K562 (cell line): ENCODE data around the gene MITF. TPM values are rescaled to one million over a fixed set of nuclear protein-coding genes. Genes with fewer than 3 reads are reported as not detected.
A peak's percentile ranks its signal among the peaks of the same experiment; 100 is the strongest.
"Not testable (repeated sequence)": the region's sequence is repeated elsewhere in the genome, so short reads cannot be mapped to it uniquely, and the experiment has no call there.

ENCODE experiments used
- ATAC-seq: fragments of 200-7000 bp; cut with Tn5 transposase; 3 replicates; pipeline ENCODE4 v1.9.1; 2020; ENCODE audit warnings: moderate library complexity
- BruUV-seq: library from RNA; stranded (reverse); fragments of 400-500 nt; replicated peaks from 2 replicates; lab custom pipeline; 2021; lab: Mats Ljungman, UMichigan
- CTCF ChIA-PET: fragments of 300-600 bp; formaldehyde crosslinking; extraction: SDS; loops from one replicate; lab custom pipeline; 2021; ENCODE audit warnings: low intra/inter-chr PET ratio; lab: Yijun Ruan, JAX
- POLR2A ChIA-PET: fragments of 300-600, 350-650 bp; sonication (Branson Sonifier 250); formaldehyde crosslinking; extraction: SDS; loops from one replicate; lab custom pipeline; 2021; ENCODE audit warnings: antibody characterized with exemption, inconsistent platforms; lab: Yijun Ruan, JAX
- DNase-seq, 4 experiments: peaks; one replicate each; pipeline versions ENCODE4 v3.0.0 to v3.0.0-alpha.2; 2011 to 2018; ENCODE audit warnings: low spot score in 3 of 4, mixed read lengths in 3 of 4; ENCODE audit errors: extremely low read depth in 1 of 4
- FAIRE-seq: peaks from 2 replicates; lab custom pipeline; 2011; peaks lifted over from hg19 to GRCh38; lab: Jason Lieb, UNC
- H2AFZ ChIP-seq: 2 replicates; pipeline ENCODE4 v1.6.0; 2011; ENCODE audit warnings: low read depth, low read length, control low read depth, inconsistent platforms
- H3K27ac ChIP-seq: fragments of 200-600 bp; 3 replicates; pipeline ENCODE4 v1.8.0; 2011; ENCODE audit warnings: low read depth, mild to moderate bottlenecking, control low read depth, inconsistent platforms, low read length, moderate library complexity, mixed read lengths; ENCODE audit errors: extremely low read depth
- H3K27me3 ChIP-seq, 2 experiments: fragments of 300-600 bp in 1 of 2; 2 replicates in 1 of 2; 3 replicates in 1 of 2; pipeline versions ENCODE4 v1.6.0 to v1.8.0; 2011; ENCODE audit warnings: inconsistent platforms in 2 of 2, low read length in 2 of 2, mild to moderate bottlenecking in 1 of 2, mixed read lengths in 1 of 2, moderate library complexity in 1 of 2; ENCODE audit not compliant: control insufficient read depth in 2 of 2, insufficient read depth in 2 of 2
- H3K36me3 ChIP-seq: fragments of 300-600 bp; 3 replicates; pipeline ENCODE4 v1.8.0; 2011; ENCODE audit warnings: mild to moderate bottlenecking, low read length, inconsistent platforms; ENCODE audit not compliant: control insufficient read depth, insufficient read depth
- H3K4me1 ChIP-seq, 2 experiments: fragments of 200-600 bp in 1 of 2; replicated peaks in 1 of 2; 2 replicates in 1 of 2; 3 replicates in 1 of 2; pipeline versions ENCODE4 v1.5.1 to v1.8.0; 2011; ENCODE audit warnings: inconsistent platforms in 2 of 2, low read length in 2 of 2, mild to moderate bottlenecking in 1 of 2, mixed read lengths in 1 of 2, moderate library complexity in 1 of 2; ENCODE audit not compliant: control insufficient read depth in 2 of 2, insufficient read depth in 2 of 2
- H3K4me2 ChIP-seq: 2 replicates; pipeline ENCODE4 v1.6.1; 2011; ENCODE audit warnings: low read length, control low read depth, inconsistent platforms, mixed read lengths; ENCODE audit not compliant: insufficient read depth
- H3K4me3 ChIP-seq: fragments of 200-600 bp; sonication (generic), shearing (Covaris generic); 2 replicates; pipeline ENCODE4 v1.5.1; 2016; ENCODE audit warnings: control low read depth, inconsistent platforms
- H3K79me2 ChIP-seq: fragments of 200-600 bp; 3 replicates; pipeline ENCODE4 v1.8.0; 2011; ENCODE audit warnings: low read length, inconsistent platforms; ENCODE audit not compliant: control insufficient read depth, insufficient read depth
- H3K9ac ChIP-seq, 2 experiments: 2 replicates each; pipeline versions ENCODE4 v1.6.0 to v1.6.1; 2011; ENCODE audit warnings: low read depth in 2 of 2, low read length in 2 of 2, control low read depth in 1 of 2, inconsistent platforms in 1 of 2, mild to moderate bottlenecking in 1 of 2, mixed read lengths in 1 of 2; ENCODE audit not compliant: insufficient read depth in 1 of 2
- H3K9me1 ChIP-seq: one replicate; pipeline ENCODE4 v1.6.0; 2011; ENCODE audit warnings: inconsistent platforms, mild to moderate bottlenecking, low read length, moderate library complexity; ENCODE audit not compliant: control insufficient read depth, insufficient read depth
- H3K9me3 ChIP-seq: replicated peaks from 2 replicates; pipeline ENCODE4 v1.5.1; 2011; ENCODE audit warnings: low read depth, low read length, inconsistent platforms; ENCODE audit not compliant: control insufficient read depth, insufficient read depth
- H4K20me1 ChIP-seq: replicated peaks from 2 replicates; pipeline ENCODE4 v1.6.1; 2011; ENCODE audit warnings: low read length, inconsistent platforms, mixed read lengths; ENCODE audit not compliant: control insufficient read depth, insufficient read depth
- E2F6 ChIP-seq, 2 experiments: IDR thresholded peaks; 2 replicates each; pipeline ENCODE4 v1.6.1; 2011; ENCODE audit warnings: borderline replicate concordance in 1 of 2, control low read depth in 1 of 2, low read depth in 1 of 2, low read length in 1 of 2, mild to moderate bottlenecking in 1 of 2, mixed read lengths in 1 of 2, moderate library complexity in 1 of 2; ENCODE audit not compliant: insufficient read depth in 1 of 2, insufficient read length in 1 of 2, poor library complexity in 1 of 2, severe bottlenecking in 1 of 2; ENCODE audit errors: extremely low read depth in 1 of 2
- EGR1 ChIP-seq: fragments of 450-650 bp; conservative IDR thresholded peaks from 2 replicates; pipeline ENCODE4 v1.6.1; 2017; ENCODE audit warnings: mild to moderate bottlenecking
- EWSR1 ChIP-seq: fragments of 450-650 bp; IDR thresholded peaks from 2 replicates; pipeline ENCODE4 v1.6.1; 2018; ENCODE audit warnings: borderline replicate concordance, mild to moderate bottlenecking, low read depth, moderate library complexity; ENCODE audit not compliant: partially characterized antibody
- HDAC8 ChIP-seq: fragments of 450-650 bp; IDR thresholded peaks from 2 replicates; pipeline ENCODE4 v1.6.1; 2016; ENCODE audit warnings: mild to moderate bottlenecking, missing genetic modification characterization, moderate library complexity, missing compliant biosample characterization
- KHSRP ChIP-seq: fragments of 450-650 bp; IDR thresholded peaks from 2 replicates; pipeline ENCODE4 v1.6.1; 2017
- MAFF ChIP-seq: IDR thresholded peaks from 2 replicates; pipeline ENCODE4 v1.6.1; 2012; ENCODE audit warnings: low read length, improper control_type of control experiment
- MAZ ChIP-seq, 2 experiments: fragments of 450-650 bp in 1 of 2; sonication (generic) in 1 of 2; formaldehyde crosslinking; IDR thresholded peaks in 1 of 2; conservative IDR thresholded peaks in 1 of 2; 2 replicates each; pipeline versions ENCODE4 v1.4.0 to v1.5.0; 2020; ENCODE audit warnings: mild to moderate bottlenecking in 1 of 2, missing genetic modification reagents in 1 of 2
- NFXL1 ChIP-seq: fragments of 450-650 bp; formaldehyde crosslinking; IDR thresholded peaks from 2 replicates; pipeline ENCODE4 v1.4.0; 2021; ENCODE audit warnings: mild to moderate bottlenecking
- PHF8 ChIP-seq: fragments of 200-600 bp; sonication (generic); IDR thresholded peaks from 2 replicates; pipeline ENCODE4 v1.6.1; 2012; ENCODE audit warnings: mixed run types, mild to moderate bottlenecking, inconsistent platforms, low read length, moderate library complexity, borderline replicate concordance
- POLR2H ChIP-seq: IDR thresholded peaks from 2 replicates; pipeline ENCODE4 v1.6.1; 2016; ENCODE audit warnings: missing genetic modification characterization, low read depth, mild to moderate bottlenecking, control low read depth, missing compliant biosample characterization, moderate library complexity
- RCOR1 ChIP-seq, 2 experiments: IDR thresholded peaks; 2 replicates each; pipeline ENCODE4 v1.6.1; 2012; ENCODE audit warnings: low read depth in 2 of 2, low read length in 2 of 2, borderline replicate concordance in 1 of 2, improper control_type of control experiment in 1 of 2
- RFX7 ChIP-seq: fragments of 250-450 bp; sonication (Bioruptor Pico); IDR thresholded peaks from 2 replicates; pipeline ENCODE4 v1.5.1; 2021; ENCODE audit warnings: mild to moderate bottlenecking
- SIN3B ChIP-seq: fragments of 450-650 bp; IDR thresholded peaks from 2 replicates; pipeline ENCODE4 v1.6.1; 2017; ENCODE audit warnings: low read depth, mild to moderate bottlenecking, moderate library complexity
- STAT5A ChIP-seq: IDR thresholded peaks from 2 replicates; pipeline ENCODE4 v1.6.1; 2012; ENCODE audit warnings: low read length, inconsistent platforms, borderline replicate concordance
- TEAD4 ChIP-seq, 2 experiments: sonication (generic) in 1 of 2; formaldehyde crosslinking in 1 of 2; IDR thresholded peaks; 2 replicates each; pipeline versions ENCODE4 v1.6.1 to v1.8.0; 2012 to 2022; ENCODE audit warnings: borderline replicate concordance in 1 of 2, inconsistent platforms in 1 of 2, low read length in 1 of 2, mild to moderate bottlenecking in 1 of 2, missing genetic modification reagents in 1 of 2
- ZBTB8A ChIP-seq: fragments of 450-650 bp; IDR thresholded peaks from 2 replicates; pipeline ENCODE4 v1.6.1; 2018; ENCODE audit warnings: mild to moderate bottlenecking, moderate library complexity; ENCODE audit not compliant: partially characterized antibody
- ZEB2 ChIP-seq: fragments of 450-650 bp; IDR thresholded peaks from 2 replicates; pipeline ENCODE4 v1.6.1; 2016
- ZFP91 ChIP-seq: sonication (generic); formaldehyde crosslinking; IDR thresholded peaks from 2 replicates; pipeline ENCODE4 v1.8.0; 2022; ENCODE audit warnings: mild to moderate bottlenecking, missing genetic modification reagents
- ZNF133 ChIP-seq: fragments of 250-450 bp; sonication (Bioruptor Pico); IDR thresholded peaks from 2 replicates; pipeline ENCODE4 v1.4.0; 2020; ENCODE audit warnings: mild to moderate bottlenecking
- ZNF232 ChIP-seq: sonication (generic); formaldehyde crosslinking; IDR thresholded peaks from 2 replicates; pipeline ENCODE4 v1.8.0; 2022; ENCODE audit warnings: mild to moderate bottlenecking, missing genetic modification reagents
- ZNF324 ChIP-seq: fragments of 250-450 bp; sonication (Bioruptor Pico); IDR thresholded peaks from 2 replicates; pipeline ENCODE4 v1.4.0; 2020; ENCODE audit warnings: mild to moderate bottlenecking
- ZNF766 ChIP-seq: fragments of 200-800 bp; sonication (Bioruptor generic); conservative IDR thresholded peaks from 2 replicates; pipeline ENCODE4 v1.6.1; 2016; ENCODE audit warnings: missing genetic modification characterization, missing compliant biosample characterization
- WGBS: fragments of 100-300 bp; shearing (Covaris generic); methylation state at CpG from one replicate; pipeline ENCODE4 v1.1.6; 2016; ENCODE audit warnings: low coverage, mixed read lengths; ENCODE audit not compliant: insufficient coverage; ENCODE audit errors: missing lambda C conversion rate; 5-methylcytosine and 5-hydroxymethylcytosine counted together
- in situ Hi-C: fragments of 300-500 bp; cut with MboI; formaldehyde crosslinking; loops from 4 replicates; pipeline ENCODE4 v1.15.0; 2018; ENCODE audit warnings: inconsistent platforms, mixed read lengths
- intact Hi-C: fragments of 100-400 bp; cut with micrococcal nuclease; formaldehyde crosslinking; loops from 2 replicates; pipeline ENCODE4 v1.14.2; 2022
- polyA plus RNA-seq, 8 experiments: library from polyadenylated mRNA; depleted of rRNA in 4 of 8; stranded (reverse) in 5 of 8; unstranded in 3 of 8; fragments of >200 nt; fragmentation: Nextera tagmentation in 2 of 8; fragmentation: Illumina TruSeq in 1 of 8; extraction: Ambion mirVana in 2 of 8; extraction: Trizol in 1 of 8; gene quantifications; 2 replicates each; pipeline versions ENCODE4 v1.2.1 to v1.2.3, GENCODE V29; 2011 to 2014; ENCODE audit warnings: inconsistent platforms in 1 of 8, missing spikeins in 1 of 8
- total RNA-seq, 7 experiments: library from RNA; depleted of rRNA in 6 of 7; stranded (reverse); fragments of >200 nt in 6 of 7; fragmentation: Illumina TruSeq in 2 of 7; extraction: Trizol in 2 of 7; gene quantifications; 2 replicates each; pipeline versions ENCODE4 v1.2.1 to v1.2.3, GENCODE V29; 2011 to 2021; ENCODE audit warnings: low replicate concordance in 1 of 7

The MITF gene
- total and polyA plus RNA-seq, 9 of the 15 experiments (the other 6 are each of a cell fraction or from before 2014, with no cell fraction given) = 5.6 to 14.9 (median 11.1) TPM

GRCh38 chr3:69791919-69792399 is 52.7 kb downstream of the MITF start (continued):
- TF ChIP-seq ZFP91 (CRISPR knock-in tag) (no peak), ZBTB8A (no peak), TEAD4 (IDR thresholded peaks at IDR 0.05; ENCODE audit: low read length) (peak; percentile 97), TEAD4 (CRISPR knock-in tag; IDR thresholded peaks at IDR 0.05; ENCODE audit: borderline replicate concordance) (no peak), RCOR1 (IDR thresholded peaks at IDR 0.05; ENCODE audit: borderline replicate concordance in 1 of 2, low read depth in 2 of 2, low read length in 2 of 2) (peak; percentile 47 to 93; a peak in 3 of 4 replicates), EGR1 (no peak), ZEB2 (peak; percentile 75; the same call in 1 of the 2 replicates), RFX7 (CRISPR knock-in tag) (no peak), HDAC8 (tag) (no peak), PHF8 (no peak), MAFF (no peak), ZNF766 (CRISPR knock-in tag) (peak; percentile 81), NFXL1 (CRISPR knock-in tag) (no peak), KHSRP (peak; percentile 47; the same call in 1 of the 2 replicates), E2F6 (IDR thresholded peaks at IDR 0.05; ENCODE audit: borderline replicate concordance in 1 of 2, extremely low read depth in 1 of 2, insufficient read depth in 1 of 2, insufficient read length in 1 of 2, low read depth in 1 of 2, low read length in 1 of 2, poor library complexity in 1 of 2, severe bottlenecking in 1 of 2) (no peak), MAZ (CRISPR knock-in tag; conservative IDR thresholded peaks at IDR 0.05 in 1 of 2, IDR thresholded peaks at IDR 0.05 in 1 of 2) (peak; percentile 18 to 30; a peak in 1 of 4 replicates), ZNF232 (no peak), ZNF324 (CRISPR knock-in tag) (no peak), SIN3B (no peak), ZNF133 (CRISPR knock-in tag) (no peak), POLR2H (peak; percentile 41; the same call in 1 of the 2 replicates), STAT5A (peak; percentile 88), EWSR1 (no peak)

- H3K9ac ChIP-seq, ATAC-seq, H3K4me2 ChIP-seq, H3K4me3 ChIP-seq, BruUV-seq, DNase-seq, H3K9me3 ChIP-seq, H3K9me1 ChIP-seq, POLR2A ChIA-PET, intact Hi-C loops, FAIRE-seq, H2AFZ ChIP-seq, H3K27ac ChIP-seq, H3K27me3 ChIP-seq, CTCF ChIA-PET, H3K36me3 ChIP-seq, in situ Hi-C loops, H4K20me1 ChIP-seq: not testable (repeated sequence)
- peaks cover 31% of the 10 kb centered on the region for H3K79me2 ChIP-seq
- 100% methylated on average over 2 of the region's 4 CpGs for WGBS
- peaks cover 0 to 27% of the 10 kb centered on the region in 2 experiments; a peak in 3 of 5 replicates for H3K4me1 ChIP-seq
Observed at GRCh38 chr3:69796126-69796525, 56.9 kb downstream of the MITF start.
